C4-2B (cell line): ENCODE results near the gene ARHGAP26.

Experiments used
- ZFX ChIP-seq: fragments of 450-650 bp; IDR thresholded peaks from 2 replicates; pipeline ENCODE4 v1.6.1; 2017
- TF ChIP-seq, protein P1 (sequence below): fragments of 450-650 bp; conservative IDR thresholded peaks from 2 replicates; pipeline ENCODE4 v1.5.1; 2017; ENCODE audit warnings: mild to moderate bottlenecking

DNA sequence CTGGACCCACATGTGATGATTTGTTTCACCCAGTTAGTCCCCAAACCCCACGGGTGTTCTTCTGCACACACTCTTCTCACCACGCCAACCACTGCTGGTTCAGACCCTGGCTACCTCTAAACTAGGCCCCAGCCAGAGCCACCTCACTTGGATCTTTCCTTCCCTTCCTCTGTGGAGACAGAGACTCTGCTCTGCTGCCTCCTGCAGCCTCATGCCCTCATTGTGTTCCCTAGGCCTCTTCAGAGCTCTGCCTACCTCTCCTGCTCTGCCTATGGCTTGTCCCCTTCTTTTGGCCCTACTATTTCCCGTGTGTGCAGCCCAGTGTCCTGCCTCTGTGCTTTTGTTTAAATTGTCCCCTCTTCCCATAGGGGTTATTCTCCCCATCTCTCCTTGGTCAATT lies 79.7 kb downstream of the ARHGAP26 start:
- TF ChIP-seq, protein P1, sequence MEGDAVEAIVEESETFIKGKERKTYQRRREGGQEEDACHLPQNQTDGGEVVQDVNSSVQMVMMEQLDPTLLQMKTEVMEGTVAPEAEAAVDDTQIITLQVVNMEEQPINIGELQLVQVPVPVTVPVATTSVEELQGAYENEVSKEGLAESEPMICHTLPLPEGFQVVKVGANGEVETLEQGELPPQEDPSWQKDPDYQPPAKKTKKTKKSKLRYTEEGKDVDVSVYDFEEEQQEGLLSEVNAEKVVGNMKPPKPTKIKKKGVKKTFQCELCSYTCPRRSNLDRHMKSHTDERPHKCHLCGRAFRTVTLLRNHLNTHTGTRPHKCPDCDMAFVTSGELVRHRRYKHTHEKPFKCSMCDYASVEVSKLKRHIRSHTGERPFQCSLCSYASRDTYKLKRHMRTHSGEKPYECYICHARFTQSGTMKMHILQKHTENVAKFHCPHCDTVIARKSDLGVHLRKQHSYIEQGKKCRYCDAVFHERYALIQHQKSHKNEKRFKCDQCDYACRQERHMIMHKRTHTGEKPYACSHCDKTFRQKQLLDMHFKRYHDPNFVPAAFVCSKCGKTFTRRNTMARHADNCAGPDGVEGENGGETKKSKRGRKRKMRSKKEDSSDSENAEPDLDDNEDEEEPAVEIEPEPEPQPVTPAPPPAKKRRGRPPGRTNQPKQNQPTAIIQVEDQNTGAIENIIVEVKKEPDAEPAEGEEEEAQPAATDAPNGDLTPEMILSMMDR, result no peak
- no peak for TF ChIP-seq ZFX
